Breast epithelium (tissue), 4 donors: ENCODE measurements around the gene CAT. TPM values are rescaled to one million over a fixed set of nuclear protein-coding genes. Genes with fewer than 3 reads are reported as not detected.

Experiments
- DNase-seq, 2 donors: peaks; one replicate each; pipeline ENCODE4 v3.0.0-alpha.2; 2019; ENCODE audit warnings: low spot score in 2 of 2
- H3K27ac ChIP-seq, 2 donors: fragments of 200-600 bp; sonication (generic) in 1 of 2; one replicate each; pipeline ENCODE4 v1.5.1; 2016 to 2019; ENCODE audit warnings: mild to moderate bottlenecking in 1 of 2
- H3K27me3 ChIP-seq, 2 donors: fragments of 200-600 bp; sonication (generic) in 1 of 2; one replicate each; pipeline versions ENCODE4 v1.5.1 to v1.6.0; 2017 to 2019; ENCODE audit warnings: control low read depth in 1 of 2, mild to moderate bottlenecking in 1 of 2
- H3K36me3 ChIP-seq: fragments of 200-600 bp; one replicate; pipeline ENCODE4 v1.5.1; 2019
- H3K4me1 ChIP-seq, 2 donors: fragments of 200-600 bp; sonication (generic); one replicate each; pipeline ENCODE4 v1.5.1; 2016 to 2019; ENCODE audit warnings: control low read depth in 1 of 2
- H3K4me3 ChIP-seq, 3 donors: fragments of 200-600 bp; sonication (generic); 1 replicate in 2 of 3; 2 replicates in 1 of 3; pipeline ENCODE4 v1.5.1; 2016 to 2019; ENCODE audit warnings: mild to moderate bottlenecking in 3 of 3, moderate library complexity in 2 of 3
- H3K9me3 ChIP-seq, 2 donors: fragments of 200-600 bp; sonication (generic) in 1 of 2; one replicate each; pipeline ENCODE4 v1.5.1; 2016 to 2019; ENCODE audit warnings: control low read depth in 1 of 2
- CTCF ChIP-seq, 3 donors: fragments of 450-650 bp; IDR thresholded peaks; one replicate each; pipeline ENCODE4 v1.5.1; 2016 to 2017; ENCODE audit warnings: antibody characterized with exemption in 3 of 3, mild to moderate bottlenecking in 3 of 3, moderate library complexity in 3 of 3
- POLR2A ChIP-seq: fragments of 450-650 bp; IDR thresholded peaks from one replicate; pipeline ENCODE4 v1.6.1; 2016; ENCODE audit warnings: antibody characterized with exemption, mild to moderate bottlenecking, moderate library complexity
- POLR2AphosphoS5 ChIP-seq, 3 donors: sonication (generic); formaldehyde crosslinking; IDR thresholded peaks; one replicate each; pipeline ENCODE4 v1.6.1; 2017; ENCODE audit warnings: antibody characterized with exemption in 3 of 3
- intact Hi-C: fragments of 100-400 bp; cut with DNase I; formaldehyde crosslinking; loops from one replicate; pipeline ENCODE4 v1.15.1; 2023; ENCODE audit warnings: low total_unique reads
- total RNA-seq, 3 donors: library from RNA; depleted of rRNA; stranded (reverse); fragments of >200 nt; gene quantifications; one replicate each; pipeline ENCODE4 v1.1.0, GENCODE V29; 2016

The CAT gene
- total RNA-seq, 3 donors from 2014 or later = 177 to 469 (median 190) TPM

GRCh38 chr11:34431979-34432378 is 6.8 kb upstream of the CAT start:
- DNase-seq = no peak
- H3K36me3 ChIP-seq = no peaks in the 10 kb centered on the region
- TF ChIP-seq POLR2AphosphoS5 (IDR thresholded peaks at IDR 0.05) (no peak), POLR2A (no peak), CTCF (IDR thresholded peaks at IDR 0.05) (no peak)
- no peaks in the 10 kb centered on the region for H3K27me3 ChIP-seq
- H3K27ac ChIP-seq = no peak overlapping the region
- no peaks in the 10 kb centered on the region for H3K4me1 ChIP-seq
- H3K9me3 ChIP-seq = no peaks in the 10 kb centered on the region
- H3K4me3 ChIP-seq = no peak overlapping the region
- intact Hi-C loops = no loop called here

DNA sequence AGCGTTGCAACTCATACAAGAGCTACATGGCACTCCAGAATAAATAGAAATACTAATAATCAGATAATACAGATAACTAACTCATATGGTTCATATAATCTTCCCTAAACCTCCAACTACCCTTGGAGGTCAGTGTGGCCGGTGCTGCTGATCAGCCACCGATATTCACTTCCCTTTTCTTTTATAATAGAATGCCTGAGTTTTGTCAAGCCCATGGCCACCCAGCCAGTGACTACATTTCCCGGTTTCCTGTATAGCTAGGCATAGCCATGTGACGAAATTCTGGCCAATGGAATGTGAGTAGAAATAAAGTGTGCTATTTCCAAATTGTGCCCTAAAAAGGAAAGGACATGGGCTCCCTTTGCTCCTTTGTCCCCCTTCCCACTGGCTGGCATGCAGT is 5.9 kb upstream of the CAT start:
- intact Hi-C loops = no loop called here
- no peak for DNase-seq
- no peak overlapping the region for H3K4me3 ChIP-seq
- TF ChIP-seq POLR2AphosphoS5 (IDR thresholded peaks at IDR 0.05) (no peak), POLR2A (no peak), CTCF (IDR thresholded peaks at IDR 0.05) (no peak)
- H3K9me3 ChIP-seq = no peaks in the 10 kb centered on the region
- no peaks in the 10 kb centered on the region for H3K27me3 ChIP-seq
- H3K4me1 ChIP-seq = no peaks in the 10 kb centered on the region
- no peak overlapping the region for H3K27ac ChIP-seq
- no peaks in the 10 kb centered on the region for H3K36me3 ChIP-seq

- no peaks in the 10 kb centered on the region for H3K27me3 ChIP-seq
- no peak for TF ChIP-seq POLR2AphosphoS5 (IDR thresholded peaks at IDR 0.05)
- no peak for TF ChIP-seq POLR2A
- no peak for TF ChIP-seq CTCF (IDR thresholded peaks at IDR 0.05)
- no peak for DNase-seq
- H3K4me3 ChIP-seq = no peak overlapping the region
- no peaks in the 10 kb centered on the region for H3K36me3 ChIP-seq
- no peaks in the 10 kb centered on the region for H3K4me1 ChIP-seq
- intact Hi-C loops = no loop called here
- H3K9me3 ChIP-seq = no peaks in the 10 kb centered on the region
- no peak overlapping the region for H3K27ac ChIP-seq
These were observed 4.8 kb upstream of the CAT start for GRCh38 chr11:34433899-34434298.

- Histone ChIP-seq H3K27ac (no peak overlapping the region), H3K9me3 (no peaks in the 10 kb centered on the region), H3K27me3 (no peaks in the 10 kb centered on the region), H3K4me1 (no peaks in the 10 kb centered on the region), H3K4me3 (peak overlapping the region in 2 of 3 donors; percentile 65 to 98), H3K36me3 (no peaks in the 10 kb centered on the region)
- intact Hi-C loops = loop anchor here (5.0 kb wide), 1 partner anchor 990 kb away; no protein-coding TSS in a partner anchor
- no peak for DNase-seq
- TF ChIP-seq POLR2A (no peak), CTCF (IDR thresholded peaks at IDR 0.05) (no peak), POLR2AphosphoS5 (IDR thresholded peaks at IDR 0.05) (no peak)
These were observed 1.3 kb upstream of the CAT start for GRCh38 chr11:34437224-34438125.

- H3K36me3 ChIP-seq = no peaks in the 10 kb centered on the region
- TF ChIP-seq CTCF (IDR thresholded peaks at IDR 0.05) (no peak), POLR2AphosphoS5 (IDR thresholded peaks at IDR 0.05) (no peak), POLR2A (no peak)
- DNase-seq = no peak
- H3K4me1 ChIP-seq = no peaks in the 10 kb centered on the region
- H3K27me3 ChIP-seq = no peaks in the 10 kb centered on the region
- no peaks in the 10 kb centered on the region for H3K9me3 ChIP-seq
- peak overlapping the region; percentile 65 to 98 (median 71) for H3K4me3 ChIP-seq
- intact Hi-C loops = loop anchor here (5.0 kb wide), 1 partner anchor 988 kb away; no protein-coding TSS in a partner anchor
- H3K27ac ChIP-seq = peak overlapping the region; percentile 87 to 99
These were observed 970 bp downstream of the CAT start for GRCh38 chr11:34439610-34440198.
